GM21619 (cell line): ENCODE measurements around the gene GRK5.
A peak's percentile ranks its signal among the peaks of the same experiment; 100 is the strongest.

Experiments used
- ATAC-seq: cut with Tn5 transposase; IDR thresholded peaks from one replicate; pipeline ENCODE4 v1.9.1; 2021; ENCODE audit not compliant: unreplicated experiment

GRK5 gene

DNA sequence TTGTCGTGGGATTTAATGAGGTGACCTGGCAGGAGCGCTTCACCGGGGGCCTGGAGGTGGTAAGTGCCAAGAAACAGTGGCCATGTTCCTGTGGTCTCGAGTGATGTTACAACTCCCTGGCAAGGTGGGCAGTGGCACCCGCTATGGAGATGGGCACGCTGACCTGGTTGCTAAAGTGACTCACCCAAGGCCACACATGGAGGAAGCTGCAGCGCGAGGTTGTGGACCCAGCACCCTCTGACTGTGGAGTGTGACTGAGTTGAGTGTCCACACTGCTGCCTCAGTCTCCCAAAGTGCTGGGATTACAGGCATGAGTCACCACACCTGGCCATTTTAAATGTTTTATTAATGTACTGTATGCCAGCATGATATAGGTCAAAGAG lies 261.9 kb downstream of the GRK5 start:
- no peak for ATAC-seq

DNA sequence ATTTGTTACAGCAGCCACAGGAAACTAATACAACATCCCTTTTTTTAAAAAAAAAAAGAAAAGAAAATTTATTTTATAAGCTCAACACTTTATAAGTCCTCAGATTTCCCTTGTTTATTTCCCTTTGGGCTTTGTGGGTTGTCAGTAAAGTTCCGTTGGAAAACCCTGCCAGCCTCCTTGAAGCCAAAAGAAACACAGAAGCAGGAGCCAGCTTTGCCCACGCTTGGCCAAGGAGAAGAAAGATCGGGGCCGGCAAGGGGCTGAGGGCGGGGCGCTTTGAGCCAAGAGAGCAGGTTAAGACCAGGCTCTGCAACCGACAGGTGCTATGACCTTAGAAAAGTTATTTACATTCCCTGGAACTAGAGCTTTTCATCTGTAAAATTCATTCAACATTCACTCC lies 262.5 kb downstream of the GRK5 start:
- ATAC-seq = no peak

DNA sequence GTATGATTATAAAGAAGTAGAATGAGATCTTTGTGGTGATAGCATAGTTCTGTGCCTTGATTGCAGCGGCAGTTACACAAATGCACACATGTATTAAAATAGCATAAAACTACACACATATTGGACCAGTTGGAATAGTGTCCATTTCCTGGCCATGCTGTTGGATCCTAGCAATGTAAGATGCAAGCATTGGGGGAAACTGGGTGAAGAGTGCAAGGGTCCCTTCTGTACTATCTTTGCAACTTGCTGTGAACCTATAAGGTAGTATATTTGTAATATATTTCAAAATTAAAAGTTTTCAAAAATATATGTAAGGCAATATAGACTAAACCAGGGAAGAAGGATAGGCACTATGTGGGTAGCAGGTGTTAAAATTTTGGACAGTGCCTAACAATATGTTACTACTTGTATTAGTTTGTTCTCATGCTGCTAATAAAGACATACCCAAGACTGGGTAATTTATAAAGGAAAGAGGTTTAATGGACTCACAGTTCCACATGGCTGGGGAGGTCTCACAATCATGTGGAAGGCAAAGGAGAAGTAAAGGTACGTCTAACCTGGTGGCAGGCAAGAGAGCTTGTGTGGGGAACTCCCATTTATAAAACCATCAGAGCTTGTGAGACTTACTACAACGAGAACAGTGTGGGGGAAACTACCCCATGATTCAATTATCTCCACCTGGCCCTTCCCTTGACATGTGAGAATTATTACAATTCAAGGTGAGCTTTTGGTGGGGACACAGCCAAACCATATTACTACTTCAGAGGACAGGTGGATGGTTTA lies 263.7 kb downstream of the GRK5 start:
- ATAC-seq = no peak

DNA sequence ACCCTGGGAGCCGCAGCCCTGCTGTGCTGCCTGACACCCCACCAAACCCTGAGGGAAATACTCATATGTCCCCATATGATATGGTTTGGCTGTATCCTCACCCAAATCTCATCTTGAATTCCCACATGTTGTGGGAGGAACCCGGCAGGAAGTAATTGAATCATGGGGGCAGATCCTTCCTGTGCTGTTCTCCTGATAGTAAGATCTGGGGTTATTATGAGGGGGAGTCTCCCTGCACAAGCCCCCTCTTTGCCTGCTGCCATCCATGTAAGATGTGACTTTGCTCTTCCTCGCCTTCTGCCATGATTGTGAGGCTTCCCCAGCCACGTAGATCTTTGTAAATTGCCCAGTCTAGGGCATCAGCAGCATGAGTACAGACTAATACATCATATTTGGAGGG lies 266.4 kb downstream of the GRK5 start:
- ATAC-seq = no peak

DNA sequence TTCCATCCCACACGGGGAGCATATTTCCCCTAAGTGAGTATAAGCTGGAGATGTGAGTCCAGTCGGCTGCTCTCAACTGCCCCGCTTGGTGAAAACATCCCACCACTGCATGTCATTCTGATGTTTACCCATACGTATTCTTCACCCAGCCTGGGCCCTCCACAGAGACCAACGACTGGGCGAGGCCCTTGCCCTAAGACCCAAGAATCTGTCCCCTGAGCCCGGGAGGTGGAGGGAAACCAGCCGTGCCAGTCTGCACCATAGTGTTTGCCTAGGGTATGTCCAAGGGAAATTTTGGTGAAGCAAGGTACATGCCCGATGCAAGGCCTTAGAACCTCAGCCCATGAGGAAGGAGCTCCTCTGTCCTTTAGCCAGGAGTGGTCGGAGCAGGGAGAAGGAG lies 267.2 kb downstream of the GRK5 start:
- no peak for ATAC-seq

DNA sequence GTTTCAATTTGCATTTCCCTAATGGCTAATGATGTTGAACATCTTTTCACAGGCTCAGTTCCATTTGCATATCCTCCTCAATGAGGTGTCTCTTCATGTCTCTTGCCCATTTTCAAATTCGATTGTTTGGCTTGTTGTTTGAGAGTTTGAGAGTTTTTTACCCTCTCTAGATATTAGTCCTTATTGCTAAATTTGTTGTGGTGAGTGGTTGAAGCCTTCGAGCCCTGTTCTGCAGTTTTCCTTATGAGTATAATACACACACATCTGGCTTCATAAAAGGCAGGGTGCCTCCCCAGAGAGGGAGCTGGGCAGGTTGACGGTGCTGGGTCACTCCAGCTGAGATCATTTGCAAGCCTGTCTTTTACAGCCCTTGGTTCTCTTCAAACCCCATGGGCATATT lies 270.1 kb downstream of the GRK5 start:
- ATAC-seq = peak; percentile 59

DNA sequence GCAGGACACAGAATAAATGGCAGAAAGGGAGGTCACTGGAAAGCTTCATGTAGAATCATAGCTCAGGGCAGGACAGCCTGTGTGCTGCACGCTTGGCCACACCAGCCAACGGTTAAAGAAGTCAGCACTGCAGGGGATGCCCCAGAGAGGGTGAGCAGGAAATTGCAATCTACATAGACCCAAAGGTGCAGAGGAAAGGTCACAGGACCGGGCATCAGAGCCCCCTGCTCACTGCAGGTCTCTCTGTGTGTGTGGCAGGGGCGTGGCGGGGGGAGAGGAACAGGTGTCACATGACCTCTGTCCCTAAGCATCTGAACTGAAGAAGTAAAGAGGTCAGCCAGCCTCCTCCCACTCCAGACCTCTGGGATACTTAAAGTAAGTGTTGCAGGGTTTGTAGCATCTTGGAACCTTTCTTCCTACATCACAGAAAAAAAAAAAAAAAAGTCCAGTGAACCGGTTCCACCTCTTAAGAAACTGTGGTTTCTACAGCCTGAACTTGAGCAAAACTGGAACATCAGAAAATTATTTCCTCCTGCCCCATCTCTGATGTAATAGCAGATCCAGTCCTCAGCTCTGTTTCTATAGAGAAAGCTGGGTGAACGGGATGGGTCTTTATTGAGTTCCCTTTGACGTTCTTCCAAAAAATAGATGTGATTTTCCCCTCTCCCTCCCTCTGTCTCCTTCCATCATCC lies 270.9 kb downstream of the GRK5 start:
- peak; percentile 89 for ATAC-seq

DNA sequence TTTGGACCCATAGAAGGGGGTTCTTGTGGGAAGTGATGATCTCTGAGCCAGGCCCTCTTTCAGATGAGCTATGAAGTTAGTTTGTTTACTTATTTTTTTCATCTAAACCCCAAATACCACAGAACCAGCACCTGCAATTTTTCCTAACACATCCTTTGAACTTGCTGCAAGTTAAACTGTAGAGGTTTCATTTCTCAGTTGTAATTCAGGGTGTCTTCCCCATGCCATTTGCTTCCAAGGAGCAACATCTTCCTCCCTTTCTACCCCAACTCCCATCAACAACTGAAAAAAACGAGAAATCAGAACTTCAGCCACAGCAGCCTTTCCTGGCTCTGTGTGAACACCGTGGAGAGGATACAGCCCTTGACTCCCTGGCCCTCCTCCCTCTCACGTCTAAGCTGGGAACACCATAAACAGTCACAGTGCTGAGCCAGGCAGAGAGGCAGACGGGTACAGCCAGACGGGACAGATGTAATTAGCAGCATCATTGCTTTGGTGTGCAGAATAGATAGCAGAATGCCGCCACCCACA lies 271.5 kb downstream of the GRK5 start:
- no peak for ATAC-seq

DNA sequence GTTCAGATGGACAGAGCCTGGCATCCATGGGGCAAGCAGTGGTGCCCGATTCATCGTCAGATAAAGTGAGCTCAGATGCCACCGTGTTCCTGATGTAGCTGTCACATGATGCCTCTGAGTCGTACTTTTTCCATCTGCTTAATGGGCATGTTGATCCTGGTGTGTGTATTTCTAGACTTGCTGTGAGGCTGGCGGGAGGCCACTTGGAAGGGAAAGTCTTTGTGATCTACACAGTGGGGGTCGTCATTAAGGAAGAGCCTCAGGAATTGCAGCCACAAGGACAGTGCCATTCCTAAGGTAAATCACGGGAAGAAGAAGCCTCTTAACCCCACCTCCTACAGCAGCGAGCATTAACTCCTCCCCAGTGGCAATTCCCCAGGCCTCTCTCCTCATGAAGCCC lies 272.2 kb downstream of the GRK5 start:
- ATAC-seq = no peak

DNA sequence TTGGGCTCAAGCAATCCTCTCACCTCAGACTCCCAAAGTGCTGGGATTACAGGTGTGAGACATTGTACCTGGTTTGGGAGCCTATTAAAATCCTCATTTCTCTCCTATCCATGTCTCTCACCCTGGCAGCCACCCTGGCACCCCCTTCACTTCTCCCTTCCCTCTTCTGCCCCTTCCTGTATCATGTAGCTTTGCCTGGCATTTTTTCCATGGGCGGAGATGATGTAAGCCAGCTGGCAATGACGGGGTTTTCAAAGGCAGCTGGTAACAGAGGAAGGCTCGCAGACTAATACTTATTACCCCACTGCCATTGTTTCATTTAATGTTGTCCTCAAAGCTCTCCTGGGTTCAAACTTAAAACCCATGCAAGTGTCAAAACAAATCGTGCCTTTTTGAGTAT lies 273.3 kb downstream of the GRK5 start:
- ATAC-seq = no peak

DNA sequence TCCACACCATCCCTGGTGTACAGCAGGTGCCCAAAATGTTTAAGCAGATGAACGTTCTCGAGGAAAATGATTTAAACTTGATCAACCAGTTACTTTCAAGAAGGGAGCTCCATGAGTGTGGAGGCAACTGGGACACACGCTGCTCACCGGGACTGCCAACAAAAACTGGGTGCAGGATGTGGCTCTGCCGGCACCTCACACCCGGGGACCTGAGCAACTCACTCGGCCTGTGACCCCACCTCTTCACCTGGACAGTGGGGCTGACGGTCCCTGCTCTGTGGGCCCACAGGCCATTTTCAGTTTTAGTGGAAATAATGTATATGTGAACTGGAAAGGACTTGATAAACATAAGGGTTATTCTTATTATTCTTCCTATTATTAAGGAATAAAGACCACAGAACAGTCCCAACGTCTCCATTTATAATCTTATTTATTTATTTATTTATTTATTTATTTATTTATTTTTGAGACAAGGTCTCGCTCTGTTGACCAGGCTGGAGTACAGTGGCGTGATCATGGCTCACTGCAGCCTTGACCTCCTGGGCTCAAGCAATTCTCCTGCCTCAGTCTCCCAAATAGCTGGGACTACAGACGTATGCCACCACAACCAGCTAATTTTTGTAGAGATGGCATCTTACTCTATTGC lies 274.5 kb downstream of the GRK5 start:
- ATAC-seq = no peak

DNA sequence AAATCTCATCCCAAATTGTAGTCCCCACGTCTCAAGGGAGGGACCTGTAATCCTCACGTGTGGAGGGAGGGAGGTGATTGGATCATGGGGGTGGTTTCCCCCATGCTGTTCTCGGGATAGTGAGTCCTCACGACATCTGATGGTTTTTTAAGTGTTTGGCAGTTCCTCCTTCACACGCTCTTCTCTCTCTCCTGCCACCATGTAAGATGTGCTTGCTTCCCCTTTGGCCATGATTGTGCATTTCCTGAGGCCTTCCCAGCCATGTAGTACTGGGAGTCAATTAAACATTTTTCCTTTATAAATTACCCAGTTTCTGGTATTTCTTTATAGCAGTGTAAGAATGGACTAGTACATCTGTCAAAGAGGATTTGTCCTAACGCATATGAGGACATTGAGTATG lies 275.6 kb downstream of the GRK5 start:
- ATAC-seq = no peak

DNA sequence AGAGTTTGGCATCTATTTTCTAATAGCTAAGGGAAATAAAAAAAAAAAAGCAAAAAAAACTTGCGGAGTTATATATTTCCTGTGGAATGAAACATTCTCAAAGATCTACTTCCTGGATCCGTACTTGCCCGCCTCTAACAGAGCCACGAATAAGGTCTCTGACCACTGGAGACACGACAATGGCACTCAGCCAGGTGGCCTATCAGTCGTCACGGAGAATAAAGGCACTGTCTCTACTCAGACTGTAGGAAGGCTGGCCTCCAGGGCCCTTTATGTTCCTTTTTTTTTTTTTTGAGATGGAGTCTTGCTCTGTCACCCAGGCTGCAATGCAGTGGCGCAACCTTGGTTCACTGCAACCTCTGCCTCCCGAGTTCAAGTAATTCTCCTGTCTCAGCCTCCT lies 276.5 kb downstream of the GRK5 start:
- ATAC-seq = no peak

DNA sequence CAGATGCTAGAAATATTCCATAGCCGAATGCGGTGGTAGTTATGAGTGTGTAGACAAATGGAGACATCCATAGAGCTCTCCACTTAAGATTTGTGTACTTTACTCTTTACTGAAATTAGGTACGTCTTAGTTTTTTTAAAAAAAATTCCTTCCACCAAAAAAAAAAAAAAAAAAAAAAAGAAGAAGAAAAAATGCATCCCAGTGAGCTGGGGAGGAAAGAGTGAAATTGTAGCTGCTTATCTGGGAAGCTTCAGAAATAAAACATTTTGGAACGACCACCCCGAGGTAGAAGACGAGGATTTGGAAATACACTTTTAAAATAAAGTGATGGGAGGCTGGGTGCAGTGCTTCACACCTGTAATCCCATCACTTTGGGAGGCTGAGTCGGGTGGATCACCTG lies 281.3 kb downstream of the GRK5 start:
- ATAC-seq = no peak

DNA sequence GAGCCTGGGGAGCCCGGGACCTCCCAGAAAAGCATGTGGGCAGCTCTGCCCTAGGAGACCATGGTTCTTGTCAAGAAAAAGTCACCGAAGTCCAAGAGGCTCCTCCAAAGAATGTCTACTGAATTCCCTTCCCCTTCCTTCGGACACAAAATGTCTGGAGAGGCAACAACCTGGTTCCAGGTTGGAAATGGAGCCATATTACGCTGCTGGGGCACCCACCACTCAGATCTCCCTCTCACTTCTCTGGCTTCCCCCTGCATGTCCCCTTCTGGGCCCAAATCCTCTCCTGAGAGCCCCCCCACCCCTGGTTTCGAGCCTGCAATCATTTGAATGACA lies 282.6 kb downstream of the GRK5 start:
- ATAC-seq = no peak

DNA sequence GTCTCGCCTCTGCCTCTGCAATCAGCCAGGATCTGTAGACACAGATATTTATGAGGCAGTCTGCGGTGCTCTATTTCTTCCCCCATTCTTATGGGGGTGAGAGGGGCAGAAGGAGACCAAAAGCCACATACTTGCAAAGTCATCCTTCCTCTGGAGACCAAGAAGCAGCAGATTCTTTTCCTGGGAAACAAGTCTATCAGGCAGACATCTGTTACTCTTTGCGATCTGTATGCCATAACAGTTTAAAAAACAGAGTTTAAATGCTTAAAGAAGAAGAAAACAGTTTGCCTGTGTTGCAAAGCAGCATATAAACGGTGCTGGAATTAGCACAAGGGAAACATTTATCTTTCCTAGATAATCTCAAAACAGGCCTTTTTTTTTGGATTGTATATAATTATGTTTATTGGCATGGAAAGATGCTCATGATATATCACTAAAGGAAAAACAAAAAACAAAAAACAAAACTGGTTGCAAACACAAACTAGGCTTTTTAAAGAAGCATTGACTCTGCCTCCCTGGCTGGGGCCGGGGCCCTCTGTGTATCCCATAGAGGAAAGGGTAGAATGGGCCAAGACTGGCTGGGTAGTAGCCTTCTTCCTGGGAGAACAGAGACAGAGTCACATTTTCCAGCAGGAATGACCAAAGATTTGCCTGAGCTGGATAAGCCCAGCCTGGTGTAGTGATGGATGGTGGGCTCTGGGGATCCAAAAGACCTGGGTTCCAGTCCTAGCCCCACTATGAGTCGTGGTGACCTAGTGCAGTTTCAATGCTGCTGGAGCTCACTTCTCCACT lies 284.8 kb downstream of the GRK5 start:
- no peak for ATAC-seq

DNA sequence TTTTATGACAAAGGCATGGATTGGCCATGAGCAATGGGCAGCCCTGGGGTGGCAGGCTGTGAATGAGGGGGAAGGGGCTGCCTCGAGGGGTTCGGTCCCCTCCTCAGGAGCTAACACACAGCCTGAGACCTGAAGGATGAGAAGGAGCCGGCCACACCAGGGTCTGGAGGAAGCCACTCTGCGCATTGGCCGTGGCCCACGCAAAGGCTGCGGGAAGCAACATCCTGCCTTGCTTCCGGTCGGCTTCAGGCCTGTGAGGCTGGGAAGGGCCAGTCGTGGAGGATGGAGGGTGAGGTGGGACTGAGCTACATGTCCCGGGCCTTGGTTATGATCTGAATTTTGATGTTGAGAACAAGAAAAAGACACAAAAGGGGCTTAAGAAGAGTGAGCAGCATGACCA lies 285.8 kb downstream of the GRK5 start:
- ATAC-seq = no peak

DNA sequence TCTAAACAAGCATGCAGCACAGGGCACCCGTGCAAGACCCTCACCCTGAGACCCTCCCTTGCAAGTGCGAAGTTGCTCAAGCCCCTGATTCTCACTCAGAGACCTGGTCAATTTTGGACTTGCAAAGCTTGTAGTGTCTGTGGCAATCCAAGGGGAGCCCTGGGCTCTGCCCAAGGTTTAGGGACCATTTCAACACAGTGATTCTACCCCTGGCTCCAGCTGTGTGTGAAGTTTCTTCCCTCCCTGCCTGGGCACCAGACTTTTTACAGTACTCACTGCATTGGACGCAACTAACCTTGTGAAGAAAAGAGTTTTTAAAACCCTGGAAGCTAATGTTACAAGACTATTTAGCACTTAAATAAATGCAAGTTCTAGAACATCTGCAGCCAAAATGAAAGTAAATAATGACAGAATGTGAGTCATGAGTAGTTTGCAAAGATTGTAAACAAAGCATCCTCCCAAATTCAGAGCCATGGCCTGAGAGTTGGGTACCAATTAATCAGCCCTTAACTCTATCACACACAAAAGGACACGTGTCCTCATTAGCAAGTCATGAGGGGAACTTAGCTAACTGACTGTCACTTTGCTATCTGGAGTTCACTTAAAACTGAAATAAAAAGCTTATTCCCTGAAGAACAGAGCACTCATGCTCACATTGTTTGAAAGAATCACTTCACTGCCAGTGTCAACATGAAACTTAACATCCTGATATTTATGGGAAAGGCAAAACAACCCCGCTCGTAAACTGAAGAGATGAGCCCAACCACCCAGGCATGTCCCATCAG lies 287.1 kb downstream of the GRK5 start:
- ATAC-seq = no peak

DNA sequence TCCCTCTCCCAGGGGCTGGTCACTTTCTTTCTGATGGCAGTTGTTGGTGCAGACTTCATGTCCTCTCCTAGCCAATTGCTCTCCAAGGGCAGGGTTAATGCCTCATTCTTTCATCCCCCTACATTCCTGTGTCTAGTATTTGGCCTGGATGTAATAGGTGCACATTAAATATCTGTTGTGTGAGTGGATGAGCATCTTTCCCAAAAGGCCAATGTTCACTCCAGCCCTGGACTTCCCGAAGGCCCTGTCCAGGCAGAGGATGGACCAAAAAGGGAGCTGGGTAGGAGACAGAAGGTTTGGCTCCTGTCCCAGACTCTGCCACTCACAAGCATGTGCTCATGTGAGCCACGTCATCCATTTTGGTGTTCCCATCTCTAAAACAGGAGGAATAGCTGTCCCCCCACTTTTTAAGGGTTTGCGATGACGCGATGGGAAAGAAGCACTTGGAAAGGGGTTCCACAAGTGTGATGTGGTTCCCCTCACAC lies 287.7 kb downstream of the GRK5 start:
- ATAC-seq = no peak

DNA sequence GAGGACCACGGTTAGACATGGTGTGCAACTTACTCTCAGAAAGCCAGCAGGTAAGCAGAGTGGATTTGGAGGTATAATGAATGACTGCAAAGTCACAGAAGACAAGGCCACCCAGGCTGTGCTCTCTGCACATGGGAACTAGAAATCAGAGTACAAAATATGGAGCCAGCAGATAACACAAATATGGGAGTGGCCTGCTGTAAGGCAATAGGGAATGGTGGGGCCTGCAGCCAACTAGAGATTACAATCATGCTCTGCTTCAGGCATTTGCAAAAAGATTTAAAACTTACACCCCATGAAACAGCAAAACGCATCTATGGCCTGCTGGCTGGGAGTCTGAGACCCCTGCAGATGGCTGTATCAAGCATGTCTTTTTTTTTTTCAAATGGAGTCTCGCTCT lies 288.2 kb downstream of the GRK5 start:
- no peak for ATAC-seq
